Measurements from ENCODE around the gene CRMP1. TPM values are rescaled to one million over a fixed set of nuclear protein-coding genes. Genes with fewer than 3 reads are reported as not detected.

CRMP1 gene
- total RNA-seq, 1 experiment from 2014 or later, result not detected

DNA sequence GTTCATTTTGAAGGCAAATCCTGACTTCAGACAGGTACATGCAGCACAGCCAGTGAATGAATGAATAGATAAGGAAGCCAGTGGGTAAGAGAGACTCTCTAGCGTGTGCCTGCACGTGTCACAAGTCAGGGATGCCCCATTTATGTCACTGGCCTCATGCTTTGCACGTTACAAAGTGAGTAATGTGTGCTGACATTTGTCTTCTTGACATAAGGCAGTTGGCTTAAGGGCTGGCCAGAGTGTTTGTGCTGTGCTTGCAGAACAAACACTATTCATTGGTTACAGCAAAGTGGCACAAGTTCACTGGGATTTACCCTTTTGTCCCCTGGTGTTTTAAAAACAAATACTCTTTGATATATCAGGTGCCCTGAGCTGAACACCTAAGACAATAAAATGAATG is 55.9 kb downstream of the CRMP1 start:
- Histone ChIP-seq H3K9me2 (replicated peaks; ENCODE audit: low read length) (no peaks in the 10 kb centered on the region), H3K4me2 (ENCODE audit: low read length) (no peak overlapping the region), H3K27me3 (ENCODE audit: low read length) (no peaks in the 10 kb centered on the region), H3K9ac (ENCODE audit: low read length) (no peak overlapping the region), H3K9me3 (ENCODE audit: low read length) (no peaks in the 10 kb centered on the region), H3K79me2 (ENCODE audit: low read length) (no peaks in the 10 kb centered on the region), H3K4me1 (ENCODE audit: insufficient read depth, low read length) (no peaks in the 10 kb centered on the region), H2AFZ (ENCODE audit: low read length) (no peak overlapping the region), H4K20me1 (ENCODE audit: low read length) (no peaks in the 10 kb centered on the region), H3F3A (ENCODE audit: low read length, unreplicated experiment) (no peaks in the 10 kb centered on the region), H3K36me3 (ENCODE audit: low read depth, low read length) (no peaks in the 10 kb centered on the region), H3K27ac (ENCODE audit: low read length) (no peak overlapping the region), H3K4me3 (ENCODE audit: low read length) (no peak overlapping the region)
- DNase-seq (no peak), ATAC-seq (no peak)
- intact Hi-C loops (cut with micrococcal nuclease), result no loop called here
- no TSS peak for BruUV-seq (replicated peaks)
- POLR2A ChIA-PET (ENCODE audit: unreplicated experiment), result no interaction called here
- no peak for TF ChIP-seq EZH2phosphoT487 (IDR thresholded peaks at IDR 0.05; ENCODE audit: borderline replicate concordance, low read length)
- TF ChIP-seq EZH2 (IDR thresholded peaks at IDR 0.05; ENCODE audit: low read length, unreplicated experiment), result no peak
- TF ChIP-seq CTCF (conservative IDR thresholded peaks at IDR 0.05; ENCODE audit: low read depth, low read length), result no peak
- CTCF ChIA-PET, result no interaction called here

GRCh38 chr4:5828005-5828391 is 64.9 kb downstream of the CRMP1 start:
- Histone ChIP-seq H3K27ac (ENCODE audit: low read length) (no peak overlapping the region), H4K20me1 (ENCODE audit: low read length) (no peaks in the 10 kb centered on the region), H3F3A (ENCODE audit: low read length, unreplicated experiment) (no peaks in the 10 kb centered on the region), H3K79me2 (ENCODE audit: low read length) (no peaks in the 10 kb centered on the region), H3K9ac (ENCODE audit: low read length) (no peak overlapping the region), H3K4me1 (ENCODE audit: insufficient read depth, low read length) (no peaks in the 10 kb centered on the region), H3K36me3 (ENCODE audit: low read depth, low read length) (no peaks in the 10 kb centered on the region), H3K9me2 (replicated peaks; ENCODE audit: low read length) (no peaks in the 10 kb centered on the region), H3K4me3 (ENCODE audit: low read length) (no peak overlapping the region), H3K9me3 (ENCODE audit: low read length) (no peaks in the 10 kb centered on the region), H3K4me2 (ENCODE audit: low read length) (no peak overlapping the region), H2AFZ (ENCODE audit: low read length) (no peak overlapping the region), H3K27me3 (ENCODE audit: low read length) (no peaks in the 10 kb centered on the region)
- BruUV-seq (replicated peaks), result no TSS peak
- CTCF ChIA-PET, result no interaction called here
- POLR2A ChIA-PET (ENCODE audit: unreplicated experiment), result no interaction called here
- TF ChIP-seq CTCF (conservative IDR thresholded peaks at IDR 0.05; ENCODE audit: low read depth, low read length) (no peak), EZH2phosphoT487 (IDR thresholded peaks at IDR 0.05; ENCODE audit: borderline replicate concordance, low read length) (no peak), EZH2 (IDR thresholded peaks at IDR 0.05; ENCODE audit: low read length, unreplicated experiment) (no peak)
- intact Hi-C loops (cut with micrococcal nuclease), result no loop called here
- ATAC-seq (no peak), DNase-seq (no peak)

DNA sequence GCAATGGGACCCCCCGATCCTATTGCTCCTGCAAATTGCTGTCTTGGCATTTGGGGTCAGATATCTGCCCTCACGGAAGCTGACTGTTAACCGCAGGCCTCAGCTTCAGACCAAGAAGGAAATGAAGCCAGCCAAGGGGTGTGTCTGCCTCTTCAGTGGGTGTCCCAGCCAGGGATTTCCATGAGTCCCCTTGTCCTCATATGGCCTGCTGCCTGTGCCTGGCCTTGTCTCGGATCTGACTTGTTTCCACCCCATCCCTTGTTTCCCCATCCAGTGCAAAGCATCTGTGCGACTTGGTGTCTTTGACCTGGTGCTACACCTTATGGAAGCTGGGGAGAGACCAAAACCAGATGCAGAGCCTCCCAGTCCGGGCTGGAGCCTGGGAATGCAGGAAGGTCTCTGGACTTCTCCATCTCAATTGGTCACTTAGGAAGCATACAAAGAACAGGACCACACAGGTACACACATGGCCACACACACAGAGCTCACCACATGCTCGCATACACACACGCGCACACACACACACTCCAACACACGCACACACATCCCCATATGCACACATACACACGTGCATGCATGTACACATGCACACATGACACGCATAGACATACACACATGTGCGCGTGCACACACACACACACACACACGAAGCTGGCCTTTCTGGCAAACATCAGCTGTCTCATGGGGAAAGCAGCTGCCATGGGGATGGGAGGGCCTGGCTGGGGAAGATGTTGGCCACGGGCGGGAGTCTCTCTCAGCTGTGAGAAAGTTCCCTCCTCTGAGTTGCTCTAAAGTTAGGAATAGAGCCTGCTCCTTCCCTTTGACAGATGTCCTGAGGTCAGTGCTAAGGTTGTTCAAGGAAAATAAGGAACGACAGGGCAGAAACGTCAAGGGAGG is 65.5 kb downstream of the CRMP1 start:
- H3K4me1 ChIP-seq (ENCODE audit: insufficient read depth, low read length), result no peaks in the 10 kb centered on the region
- ChIA-PET CTCF (no interaction called here), POLR2A (ENCODE audit: unreplicated experiment) (no interaction called here)
- no peaks in the 10 kb centered on the region for H3K9me2 ChIP-seq (replicated peaks; ENCODE audit: low read length)
- no peak overlapping the region for H3K9ac ChIP-seq (ENCODE audit: low read length)
- intact Hi-C loops (cut with micrococcal nuclease), result no loop called here
- no peak overlapping the region for H3K4me2 ChIP-seq (ENCODE audit: low read length)
- H4K20me1 ChIP-seq (ENCODE audit: low read length), result no peaks in the 10 kb centered on the region
- H3K79me2 ChIP-seq (ENCODE audit: low read length), result no peaks in the 10 kb centered on the region
- no peak for DNase-seq
- no peak overlapping the region for H2AFZ ChIP-seq (ENCODE audit: low read length)
- no peaks in the 10 kb centered on the region for H3K27me3 ChIP-seq (ENCODE audit: low read length)
- BruUV-seq (replicated peaks), result no TSS peak
- no peaks in the 10 kb centered on the region for H3F3A ChIP-seq (ENCODE audit: low read length, unreplicated experiment)
- H3K27ac ChIP-seq (ENCODE audit: low read length), result no peak overlapping the region
- TF ChIP-seq EZH2 (IDR thresholded peaks at IDR 0.05; ENCODE audit: low read length, unreplicated experiment), result no peak
- no peak for TF ChIP-seq CTCF (conservative IDR thresholded peaks at IDR 0.05; ENCODE audit: low read depth, low read length)
- no peak for TF ChIP-seq EZH2phosphoT487 (IDR thresholded peaks at IDR 0.05; ENCODE audit: borderline replicate concordance, low read length)
- no peaks in the 10 kb centered on the region for H3K9me3 ChIP-seq (ENCODE audit: low read length)
- no peak for ATAC-seq
- no peaks in the 10 kb centered on the region for H3K36me3 ChIP-seq (ENCODE audit: low read depth, low read length)
- H3K4me3 ChIP-seq (ENCODE audit: low read length), result no peak overlapping the region

Data from PC-3 (cell line).